Measurements from ENCODE around the gene FBXW8. TPM values are rescaled to one million over a fixed set of nuclear protein-coding genes. Genes with fewer than 3 reads are reported as not detected.
A peak's percentile ranks its signal among the peaks of the same experiment; 100 is the strongest.

FBXW8 gene
- total and polyA plus RNA-seq, 2 donors from 2014 or later, result 3.3 to 20.3 TPM

DNA sequence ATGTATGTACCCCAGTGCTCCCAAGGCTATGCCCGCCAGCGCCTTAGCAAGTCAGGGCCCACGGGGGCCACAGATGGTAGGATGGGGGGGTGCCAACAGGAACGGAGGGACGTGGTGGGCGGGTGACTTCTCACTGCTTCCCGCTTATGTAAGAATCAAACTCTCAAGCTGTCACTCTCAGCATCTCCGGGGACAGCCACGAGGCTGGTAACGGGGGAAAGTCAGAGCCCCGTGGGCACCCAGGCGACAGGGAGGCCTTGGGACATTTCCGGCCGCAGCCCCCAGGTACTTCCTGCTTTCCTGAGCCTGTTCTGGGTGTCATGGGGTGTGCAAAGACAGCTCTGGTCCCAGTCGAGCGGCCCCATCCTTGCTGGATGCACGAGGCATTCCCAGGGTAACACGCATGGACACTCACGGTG, 129.2 kb downstream of the FBXW8 start:
- Histone ChIP-seq H3K4me3 (ENCODE audit: low read length in 3 of 3) (no peak overlapping the region), H3K9ac (ENCODE audit: low read length in 3 of 3) (no peak overlapping the region), H3K27ac (ENCODE audit: low read depth in 2 of 2, low read length in 2 of 2) (no peak overlapping the region), H3K4me1 (ENCODE audit: control insufficient read depth in 2 of 3, insufficient read depth in 2 of 3, low read depth in 1 of 3, low read length in 3 of 3) (no peaks in the 10 kb centered on the region), H3K27me3 (ENCODE audit: control insufficient read depth, insufficient read depth, low read length) (no peaks in the 10 kb centered on the region), H3K9me3 (ENCODE audit: control insufficient read depth in 2 of 3, insufficient read depth in 1 of 3, low read length in 3 of 3) (no peaks in the 10 kb centered on the region), H3K36me3 (ENCODE audit: control insufficient read depth in 2 of 3, insufficient read depth in 3 of 3, low read length in 3 of 3) (no peaks in the 10 kb centered on the region)
- FAIRE-seq (no peak), DNase-seq (peak in 1 of 5 donors; percentile 69)
- TF ChIP-seq, protein P1, sequence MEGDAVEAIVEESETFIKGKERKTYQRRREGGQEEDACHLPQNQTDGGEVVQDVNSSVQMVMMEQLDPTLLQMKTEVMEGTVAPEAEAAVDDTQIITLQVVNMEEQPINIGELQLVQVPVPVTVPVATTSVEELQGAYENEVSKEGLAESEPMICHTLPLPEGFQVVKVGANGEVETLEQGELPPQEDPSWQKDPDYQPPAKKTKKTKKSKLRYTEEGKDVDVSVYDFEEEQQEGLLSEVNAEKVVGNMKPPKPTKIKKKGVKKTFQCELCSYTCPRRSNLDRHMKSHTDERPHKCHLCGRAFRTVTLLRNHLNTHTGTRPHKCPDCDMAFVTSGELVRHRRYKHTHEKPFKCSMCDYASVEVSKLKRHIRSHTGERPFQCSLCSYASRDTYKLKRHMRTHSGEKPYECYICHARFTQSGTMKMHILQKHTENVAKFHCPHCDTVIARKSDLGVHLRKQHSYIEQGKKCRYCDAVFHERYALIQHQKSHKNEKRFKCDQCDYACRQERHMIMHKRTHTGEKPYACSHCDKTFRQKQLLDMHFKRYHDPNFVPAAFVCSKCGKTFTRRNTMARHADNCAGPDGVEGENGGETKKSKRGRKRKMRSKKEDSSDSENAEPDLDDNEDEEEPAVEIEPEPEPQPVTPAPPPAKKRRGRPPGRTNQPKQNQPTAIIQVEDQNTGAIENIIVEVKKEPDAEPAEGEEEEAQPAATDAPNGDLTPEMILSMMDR (IDR thresholded peaks at IDR 0.05; ENCODE audit: borderline replicate concordance, extremely low read depth, insufficient read depth), result no peak
- intact Hi-C loops (cut with DNase I), result no loop called here

DNA sequence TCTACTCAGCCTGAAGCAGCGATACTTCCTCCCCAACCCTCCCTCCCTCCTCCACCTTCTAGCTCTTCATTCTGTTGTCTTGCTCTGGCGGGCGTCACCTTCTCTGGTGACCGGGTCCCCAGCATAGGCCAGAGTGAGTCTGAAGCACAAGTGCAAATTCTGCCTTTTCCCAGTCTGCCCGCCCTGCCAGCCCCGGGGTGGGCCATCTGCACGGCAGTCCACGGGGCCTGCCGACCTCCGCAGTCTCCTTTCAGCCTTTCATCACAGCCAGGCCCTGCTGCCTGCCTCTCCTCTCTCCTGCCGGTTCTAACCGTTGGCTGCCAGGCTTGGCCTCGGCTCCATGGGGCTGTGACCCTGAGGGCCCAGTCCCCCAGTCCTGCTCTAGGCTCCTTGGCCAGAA, 129.7 kb downstream of the FBXW8 start:
- no peak for FAIRE-seq

DNA sequence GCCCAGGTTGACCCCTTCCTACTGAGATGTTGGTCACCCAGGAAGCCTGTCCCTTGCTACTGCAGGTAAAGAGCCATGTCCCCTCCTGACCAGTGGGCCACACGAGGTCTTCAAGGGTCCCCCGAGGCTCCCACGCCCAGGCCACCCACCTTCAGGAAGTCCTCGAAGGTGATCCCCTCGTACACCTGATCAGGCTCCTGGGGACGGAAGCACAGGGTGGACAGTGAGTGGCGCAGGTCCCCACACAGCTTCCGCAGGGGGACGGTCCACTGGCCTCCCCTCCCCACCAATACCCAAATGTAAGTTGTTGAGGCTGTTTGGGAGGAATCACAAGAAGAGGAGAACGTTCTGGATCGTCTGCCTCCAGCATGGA, 131.0 kb downstream of the FBXW8 start:
- DNase-seq (no peak), FAIRE-seq (no peak)
- H3K27me3 ChIP-seq (ENCODE audit: control insufficient read depth, insufficient read depth, low read length), result no peaks in the 10 kb centered on the region
- H3K9ac ChIP-seq (ENCODE audit: low read length in 3 of 3), result no peak overlapping the region
- H3K9me3 ChIP-seq (ENCODE audit: control insufficient read depth in 2 of 3, insufficient read depth in 1 of 3, low read length in 3 of 3), result no peaks in the 10 kb centered on the region
- no peak overlapping the region for H3K4me3 ChIP-seq (ENCODE audit: low read length in 3 of 3)
- intact Hi-C loops (cut with DNase I), result no loop called here
- no peaks in the 10 kb centered on the region for H3K36me3 ChIP-seq (ENCODE audit: control insufficient read depth in 2 of 3, insufficient read depth in 3 of 3, low read length in 3 of 3)
- TF ChIP-seq, protein P1 (IDR thresholded peaks at IDR 0.05; ENCODE audit: borderline replicate concordance, extremely low read depth, insufficient read depth), result no peak
- no peak overlapping the region for H3K27ac ChIP-seq (ENCODE audit: low read depth in 2 of 2, low read length in 2 of 2)
- H3K4me1 ChIP-seq (ENCODE audit: control insufficient read depth in 2 of 3, insufficient read depth in 2 of 3, low read depth in 1 of 3, low read length in 3 of 3), result peaks cover 0 to 3% (median 0%) of the 10 kb centered on the region in 3 donors

More for the DNA sequence above, 129.7 kb downstream of the FBXW8 start:
- TF ChIP-seq, protein P1 (IDR thresholded peaks at IDR 0.05; ENCODE audit: borderline replicate concordance, extremely low read depth, insufficient read depth), result no peak
- H3K9me3 ChIP-seq (ENCODE audit: control insufficient read depth in 2 of 3, insufficient read depth in 1 of 3, low read length in 3 of 3), result no peaks in the 10 kb centered on the region
- H3K4me3 ChIP-seq (ENCODE audit: low read length in 3 of 3), result no peak overlapping the region
- peak in 1 of 5 donors; percentile 48 for DNase-seq
- H3K9ac ChIP-seq (ENCODE audit: low read length in 3 of 3), result no peak overlapping the region
- H3K36me3 ChIP-seq (ENCODE audit: control insufficient read depth in 2 of 3, insufficient read depth in 3 of 3, low read length in 3 of 3), result no peaks in the 10 kb centered on the region
- H3K27me3 ChIP-seq (ENCODE audit: control insufficient read depth, insufficient read depth, low read length), result no peaks in the 10 kb centered on the region
- H3K4me1 ChIP-seq (ENCODE audit: control insufficient read depth in 2 of 3, insufficient read depth in 2 of 3, low read depth in 1 of 3, low read length in 3 of 3), result peaks cover 0 to 1% (median 0%) of the 10 kb centered on the region in 3 donors
- H3K27ac ChIP-seq (ENCODE audit: low read depth in 2 of 2, low read length in 2 of 2), result no peak overlapping the region
- intact Hi-C loops (cut with DNase I), result no loop called here

Data from kidney (tissue), 14 donors.